Activated T-helper 1 cell treated with anti-CD3 and anti-CD28 coated beads, Interleukin-12 subunit alpha, Interleukin-12 subunit beta, Interleukin-2, Interleukin-4 antibody, amounts not matched to agents 30 ng/mL and 10 ng/mL and 1 ng/mL, durations not matched to agents 14 hours and 24 hours and 36 hours (primary cell): ENCODE data around the gene RP2. TPM values are rescaled to one million over a fixed set of nuclear protein-coding genes. Genes with fewer than 3 reads are reported as not detected.

ENCODE experiments used
- DNase-seq: peaks from one replicate; pipeline ENCODE4 v3.0.0; 2021; ENCODE audit warnings: low spot score
- H3K27ac Mint-ChIP-seq: one replicate; pipeline ENCODE4 v1.8.0; 2021; ENCODE audit warnings: mild to moderate bottlenecking, mixed read lengths
- H3K27me3 Mint-ChIP-seq: one replicate; pipeline ENCODE4 v1.8.0; 2022; ENCODE audit warnings: mild to moderate bottlenecking, moderate library complexity, mixed read lengths; ENCODE audit not compliant: insufficient read depth
- H3K36me3 Mint-ChIP-seq: one replicate; pipeline ENCODE4 v1.8.0; 2021; ENCODE audit warnings: low read depth, mixed read lengths
- H3K4me1 Mint-ChIP-seq: one replicate; pipeline ENCODE4 v1.8.0; 2021; ENCODE audit warnings: low read depth, mixed read lengths
- H3K4me3 Mint-ChIP-seq: one replicate; pipeline ENCODE4 v1.8.0; 2021; ENCODE audit warnings: mild to moderate bottlenecking, moderate library complexity, mixed read lengths
- H3K9me3 Mint-ChIP-seq: one replicate; pipeline ENCODE4 v1.8.0; 2021; ENCODE audit warnings: mixed read lengths
- intact Hi-C: fragments of 100-400 bp; cut with micrococcal nuclease; formaldehyde crosslinking; loops from one replicate; pipeline ENCODE4 v1.15.1; 2024
- total RNA-seq: library from RNA; stranded (reverse); gene quantifications from 2 replicates; pipeline ENCODE4 v1.2.3, GENCODE V29; 2022

Gene RP2
- total RNA-seq, 1 donor from 2014 or later: 7.1 TPM

- Mint-ChIP-seq H3K9me3 (no peaks in the 10 kb centered on the region), H3K4me3 (no peak overlapping the region), H3K36me3 (peaks cover 14% of the 10 kb centered on the region), H3K4me1 (no peaks in the 10 kb centered on the region), H3K27me3 (no peaks in the 10 kb centered on the region), H3K27ac (no peak overlapping the region)
- intact Hi-C loops: no loop called here
- no peak for DNase-seq
These were observed 23.7 kb downstream of the RP2 start for GRCh38 chrX:46860557-46860956.

DNA sequence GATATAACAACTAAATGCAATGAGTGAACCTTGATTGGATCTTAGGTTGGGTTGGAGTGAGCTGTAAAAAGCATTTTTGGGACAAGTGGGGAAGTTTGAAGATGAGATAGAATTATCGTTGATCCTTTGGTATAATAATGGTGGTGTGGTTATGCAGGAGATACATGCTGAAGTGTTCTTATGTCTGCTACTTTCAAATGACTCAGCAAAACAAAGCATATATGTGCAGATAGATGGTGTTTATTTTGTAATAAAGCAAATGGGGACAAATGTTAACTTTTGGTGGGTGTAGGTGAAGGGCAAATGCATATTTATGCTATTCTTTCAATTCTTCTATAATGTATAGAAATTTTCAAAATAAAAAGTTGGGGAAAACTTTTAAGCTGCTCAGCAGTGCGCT, 26.2 kb downstream of the RP2 start:
- Mint-ChIP-seq H3K4me1 (no peaks in the 10 kb centered on the region), H3K27ac (no peak overlapping the region), H3K9me3 (no peaks in the 10 kb centered on the region), H3K36me3 (peaks cover 19% of the 10 kb centered on the region), H3K27me3 (no peaks in the 10 kb centered on the region), H3K4me3 (no peak overlapping the region)
- no peak for DNase-seq
- intact Hi-C loops: no loop called here

DNA sequence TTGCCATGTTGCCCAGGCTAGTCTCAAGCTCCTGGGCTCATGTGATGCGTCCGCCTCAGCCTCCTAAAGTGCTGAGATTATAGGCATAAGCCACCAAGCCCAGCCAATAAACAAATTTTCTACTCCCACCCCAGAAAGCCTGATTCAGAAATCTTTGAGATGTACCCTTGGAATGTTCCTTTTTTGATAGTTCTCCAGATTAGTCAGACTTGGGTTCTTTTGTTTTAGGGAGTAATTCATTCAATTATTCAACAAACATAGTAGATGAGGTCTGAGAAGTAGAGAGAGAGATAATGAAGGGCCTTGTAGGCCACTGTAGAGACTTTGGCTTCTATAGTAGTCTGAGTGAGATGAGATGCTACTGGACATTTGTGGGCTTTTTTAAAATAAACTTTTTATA, 27.8 kb downstream of the RP2 start:
- H3K4me1 Mint-ChIP-seq: no peaks in the 10 kb centered on the region
- no peak overlapping the region for H3K4me3 Mint-ChIP-seq
- H3K27me3 Mint-ChIP-seq: no peaks in the 10 kb centered on the region
- DNase-seq: no peak
- H3K27ac Mint-ChIP-seq: no peak overlapping the region
- H3K36me3 Mint-ChIP-seq: peaks cover 19% of the 10 kb centered on the region
- no peaks in the 10 kb centered on the region for H3K9me3 Mint-ChIP-seq
- intact Hi-C loops: no loop called here

DNA sequence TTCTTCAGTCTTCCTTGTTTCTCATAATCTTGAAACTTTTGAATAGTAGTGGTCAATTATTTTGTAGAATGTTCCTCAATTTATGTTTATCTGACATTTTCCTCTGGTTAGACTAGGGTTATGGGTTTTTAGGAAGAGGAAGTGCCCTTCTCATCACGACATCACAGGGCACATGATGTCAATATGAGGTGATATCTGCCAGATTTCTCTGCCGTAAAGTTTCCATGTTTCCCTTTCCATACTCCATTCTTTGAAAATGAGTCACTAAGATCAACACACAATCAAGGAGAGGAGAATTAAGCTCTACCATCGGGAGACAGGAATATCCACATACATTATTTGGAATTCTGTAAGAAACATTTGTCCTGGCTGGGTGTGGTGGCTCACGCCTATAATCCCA, 28.4 kb downstream of the RP2 start:
- Mint-ChIP-seq H3K27ac (no peak overlapping the region), H3K4me3 (no peak overlapping the region), H3K36me3 (peaks cover 18% of the 10 kb centered on the region), H3K9me3 (no peaks in the 10 kb centered on the region), H3K4me1 (no peaks in the 10 kb centered on the region), H3K27me3 (no peaks in the 10 kb centered on the region)
- intact Hi-C loops: no loop called here
- DNase-seq: no peak

- H3K27me3 Mint-ChIP-seq: no peaks in the 10 kb centered on the region
- H3K9me3 Mint-ChIP-seq: no peaks in the 10 kb centered on the region
- H3K36me3 Mint-ChIP-seq: peaks cover 15% of the 10 kb centered on the region
- no peak overlapping the region for H3K4me3 Mint-ChIP-seq
- H3K27ac Mint-ChIP-seq: no peak overlapping the region
- no peak for DNase-seq
- intact Hi-C loops: no loop called here
- no peaks in the 10 kb centered on the region for H3K4me1 Mint-ChIP-seq
These were observed 29.9 kb downstream of the RP2 start for GRCh38 chrX:46866726-46867125.

GRCh38 chrX:46873746-46874145, 36.9 kb downstream of the RP2 start:
- DNase-seq: no peak
- Mint-ChIP-seq H3K9me3 (no peaks in the 10 kb centered on the region), H3K27me3 (no peaks in the 10 kb centered on the region), H3K27ac (no peak overlapping the region), H3K4me3 (no peak overlapping the region), H3K4me1 (no peaks in the 10 kb centered on the region), H3K36me3 (peaks cover 1% of the 10 kb centered on the region)
- intact Hi-C loops: no loop called here

DNA sequence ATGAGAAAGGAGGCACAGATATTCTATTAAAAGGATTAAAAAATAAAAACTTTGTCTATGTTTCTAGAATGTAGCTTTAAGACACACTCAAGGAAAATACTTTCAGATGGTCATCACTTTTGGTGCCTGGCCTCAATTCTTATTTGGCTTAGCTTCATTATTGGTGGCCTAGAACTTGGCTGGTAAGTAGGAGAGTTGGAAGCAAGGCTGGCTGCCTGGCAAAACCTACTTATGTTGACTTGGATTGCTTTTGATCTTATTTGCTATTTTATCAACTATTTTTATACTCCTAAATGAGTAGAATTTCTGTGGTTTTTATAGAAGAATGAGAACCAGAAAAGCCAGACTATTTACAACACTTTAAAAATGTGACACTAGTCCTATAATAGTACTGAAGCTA, 40.1 kb downstream of the RP2 start:
- H3K27me3 Mint-ChIP-seq: no peaks in the 10 kb centered on the region
- no peak overlapping the region for H3K4me3 Mint-ChIP-seq
- no peaks in the 10 kb centered on the region for H3K4me1 Mint-ChIP-seq
- H3K36me3 Mint-ChIP-seq: peaks cover 1% of the 10 kb centered on the region
- no peaks in the 10 kb centered on the region for H3K9me3 Mint-ChIP-seq
- intact Hi-C loops: no loop called here
- no peak for DNase-seq
- no peak overlapping the region for H3K27ac Mint-ChIP-seq

GRCh38 chrX:46882266-46882665, 45.4 kb downstream of the RP2 start:
- no peak for DNase-seq
- no peaks in the 10 kb centered on the region for H3K9me3 Mint-ChIP-seq
- H3K4me3 Mint-ChIP-seq: no peak overlapping the region
- intact Hi-C loops: no loop called here
- peaks cover 1% of the 10 kb centered on the region for H3K36me3 Mint-ChIP-seq
- no peak overlapping the region for H3K27ac Mint-ChIP-seq
- H3K27me3 Mint-ChIP-seq: no peaks in the 10 kb centered on the region
- no peaks in the 10 kb centered on the region for H3K4me1 Mint-ChIP-seq

GRCh38 chrX:46884799-46885198, 48.0 kb downstream of the RP2 start:
- Mint-ChIP-seq H3K4me3 (no peak overlapping the region), H3K36me3 (no peaks in the 10 kb centered on the region), H3K9me3 (no peaks in the 10 kb centered on the region), H3K4me1 (no peaks in the 10 kb centered on the region), H3K27ac (no peak overlapping the region), H3K27me3 (no peaks in the 10 kb centered on the region)
- intact Hi-C loops: no loop called here
- DNase-seq: no peak

DNA sequence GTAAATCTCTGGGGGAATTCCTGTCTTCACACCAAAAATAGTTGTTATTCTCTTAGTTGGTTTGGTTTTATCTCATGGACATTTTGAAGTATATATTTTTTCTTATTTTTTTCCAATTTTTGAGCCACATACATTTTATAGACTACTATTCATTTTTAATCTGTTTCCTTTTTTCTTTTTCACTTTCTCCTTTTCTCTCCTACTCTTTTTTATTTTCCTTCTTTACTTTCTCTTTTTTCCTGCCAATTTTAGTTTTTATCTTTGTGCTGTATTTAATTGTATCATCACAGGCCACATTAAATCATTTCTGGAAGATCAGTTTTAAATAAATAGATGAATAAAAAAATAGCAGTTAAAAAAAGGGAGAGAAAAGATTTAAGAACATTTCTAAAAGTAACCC, 61.4 kb downstream of the RP2 start:
- DNase-seq: no peak
- no peaks in the 10 kb centered on the region for H3K4me1 Mint-ChIP-seq
- H3K9me3 Mint-ChIP-seq: no peaks in the 10 kb centered on the region
- no peak overlapping the region for H3K4me3 Mint-ChIP-seq
- intact Hi-C loops: no loop called here
- H3K36me3 Mint-ChIP-seq: no peaks in the 10 kb centered on the region
- H3K27ac Mint-ChIP-seq: no peak overlapping the region
- H3K27me3 Mint-ChIP-seq: no peaks in the 10 kb centered on the region

DNA sequence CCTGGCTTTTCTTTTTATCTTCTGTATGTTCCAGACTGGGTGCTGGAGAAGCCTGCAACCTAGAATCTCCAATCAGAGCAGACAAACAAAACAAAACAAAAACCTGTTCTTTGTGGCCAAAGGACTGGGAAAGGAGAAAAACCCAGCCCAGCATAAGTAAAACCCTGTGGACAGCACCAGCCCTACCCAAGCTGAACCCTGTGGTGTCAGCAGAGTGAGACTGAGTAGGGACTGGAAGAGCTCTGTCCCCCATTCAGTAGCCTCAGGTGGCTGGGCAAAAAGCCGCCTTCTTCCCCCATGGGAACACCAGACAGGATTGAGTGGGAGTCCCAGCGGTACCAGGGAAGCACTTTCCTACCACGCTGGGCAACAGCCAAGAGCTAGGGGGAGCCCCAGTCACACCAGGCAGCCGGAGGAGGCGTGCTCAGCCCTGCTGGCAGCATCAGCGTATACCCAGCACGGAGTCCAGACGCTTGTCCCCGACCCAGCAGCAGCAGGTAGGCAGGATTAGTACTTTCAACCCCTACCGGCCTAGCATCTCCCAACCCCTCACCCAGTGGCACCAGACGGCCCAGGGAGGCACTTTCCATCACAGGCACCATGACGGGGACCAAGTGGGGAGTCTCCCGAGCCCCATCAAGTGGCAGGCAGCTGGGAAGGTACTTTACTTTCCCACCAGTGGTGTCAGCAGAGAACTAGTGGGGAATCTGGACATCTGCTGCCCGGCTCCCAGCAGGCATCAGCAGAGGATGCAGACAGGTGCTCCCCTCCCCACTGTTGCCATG, 66.8 kb downstream of the RP2 start:
- DNase-seq: peak; percentile 24
- Mint-ChIP-seq H3K4me1 (no peaks in the 10 kb centered on the region), H3K27ac (no peak overlapping the region), H3K4me3 (peak overlapping the region; percentile 39), H3K9me3 (no peaks in the 10 kb centered on the region), H3K27me3 (peaks cover 14% of the 10 kb centered on the region), H3K36me3 (no peaks in the 10 kb centered on the region)
- intact Hi-C loops: loop anchor here (1.0 to 2.0 kb wide), 2 partner anchors 75 to 127 kb away; no protein-coding TSS in a partner anchor

DNA sequence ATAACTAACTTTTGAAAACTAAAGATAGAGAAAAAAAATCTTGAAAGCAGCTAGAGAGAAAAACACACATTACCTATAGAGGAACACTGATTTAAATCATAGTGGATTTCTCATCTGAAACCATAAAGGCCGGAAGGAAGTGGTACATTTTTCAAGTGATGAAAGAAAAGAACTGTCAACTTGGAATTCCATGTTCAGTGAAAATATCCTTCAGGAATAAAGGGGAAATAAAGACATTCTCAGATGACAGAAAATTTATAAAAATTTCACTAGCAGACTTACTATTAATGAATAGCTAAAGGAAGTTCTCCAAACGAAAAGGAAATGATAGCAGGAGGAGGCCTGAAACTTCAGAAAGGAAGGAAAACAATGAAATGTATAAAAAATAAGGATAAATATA, 67.8 kb downstream of the RP2 start:
- Mint-ChIP-seq H3K9me3 (no peaks in the 10 kb centered on the region), H3K36me3 (no peaks in the 10 kb centered on the region), H3K27me3 (peaks cover 18% of the 10 kb centered on the region), H3K4me3 (no peak overlapping the region), H3K4me1 (no peaks in the 10 kb centered on the region), H3K27ac (no peak overlapping the region)
- DNase-seq: no peak
- intact Hi-C loops: no loop called here

GRCh38 chrX:46910415-46910814, 73.6 kb downstream of the RP2 start:
- H3K9me3 Mint-ChIP-seq: no peaks in the 10 kb centered on the region
- no peak overlapping the region for H3K4me3 Mint-ChIP-seq
- no peak overlapping the region for H3K27ac Mint-ChIP-seq
- intact Hi-C loops: no loop called here
- H3K27me3 Mint-ChIP-seq: peaks cover 37% of the 10 kb centered on the region
- no peak for DNase-seq
- H3K36me3 Mint-ChIP-seq: no peaks in the 10 kb centered on the region
- peaks cover 11% of the 10 kb centered on the region for H3K4me1 Mint-ChIP-seq
